NCI-H2081 (cell line): ENCODE measurements around the gene AQP2.

ENCODE experiments used
- DNase-seq, 2 experiments: peaks; one replicate each; lab custom pipeline; 2025; lab: John Stamatoyannopoulos, UW

The AQP2 gene

DNA sequence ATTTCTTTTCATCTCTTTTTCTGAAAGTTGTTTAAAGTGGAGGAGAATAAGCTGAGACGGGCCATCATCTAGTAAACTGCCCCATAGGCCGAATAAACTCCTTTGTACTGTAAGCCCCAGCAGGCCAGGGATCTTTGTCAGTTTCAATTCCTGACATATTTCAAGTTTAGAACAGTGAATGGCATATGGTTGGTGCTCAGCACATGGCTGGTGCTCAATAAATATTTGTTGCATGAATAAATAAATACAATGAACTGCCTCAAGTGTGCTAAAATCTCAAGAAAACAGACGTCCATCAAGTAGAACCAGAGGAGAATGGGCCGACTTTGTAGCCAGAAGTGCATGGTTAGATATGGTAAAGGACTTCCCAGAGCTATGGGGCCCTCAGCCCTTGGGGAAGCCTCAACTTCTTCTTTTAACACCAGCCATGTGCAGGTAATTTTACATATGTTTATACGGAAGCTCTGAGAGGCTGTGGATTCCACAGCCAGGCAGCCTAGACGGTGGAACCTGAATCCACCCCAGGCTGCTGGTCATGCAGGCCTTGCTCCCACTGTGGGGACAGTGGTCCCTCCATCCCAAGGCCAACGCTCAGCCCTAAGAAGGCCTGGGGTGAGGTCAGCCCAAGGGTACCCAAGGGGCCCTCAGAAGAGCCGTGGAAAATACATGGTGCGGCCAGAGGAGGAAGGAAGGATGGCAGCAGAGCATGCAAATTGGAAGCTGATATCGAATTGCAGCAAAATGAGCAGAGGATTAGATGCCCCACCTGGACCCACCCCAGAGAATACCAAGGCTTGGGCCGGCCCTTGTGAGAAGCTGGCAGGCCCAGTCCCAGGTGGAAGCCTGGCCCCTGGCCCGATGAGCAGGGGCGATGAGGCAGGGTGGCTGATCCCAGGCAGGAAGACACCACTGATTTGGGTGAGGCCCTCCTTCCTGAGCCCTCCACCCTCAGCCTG is 8.7 kb upstream of the AQP2 start:
- DNase-seq: no peak

DNA sequence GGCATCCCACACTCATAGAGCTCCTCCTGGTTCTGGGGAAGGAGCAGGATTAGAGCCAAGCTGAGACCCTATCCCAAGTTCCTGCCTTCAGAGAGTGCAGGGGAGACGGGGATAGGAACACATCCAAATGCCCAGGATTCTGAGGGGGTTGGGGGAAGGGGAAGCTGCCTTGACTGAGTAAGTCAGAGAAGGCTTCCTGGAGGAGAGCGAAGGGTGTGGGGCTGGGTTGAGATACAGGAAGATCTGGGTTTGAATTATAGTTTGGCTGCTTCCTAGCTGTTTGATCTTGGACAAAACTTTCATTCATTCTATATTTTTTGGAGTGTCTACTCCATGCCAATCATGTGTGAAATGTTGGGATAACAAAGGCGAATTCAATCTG is 8.0 kb upstream of the AQP2 start:
- no peak for DNase-seq

DNA sequence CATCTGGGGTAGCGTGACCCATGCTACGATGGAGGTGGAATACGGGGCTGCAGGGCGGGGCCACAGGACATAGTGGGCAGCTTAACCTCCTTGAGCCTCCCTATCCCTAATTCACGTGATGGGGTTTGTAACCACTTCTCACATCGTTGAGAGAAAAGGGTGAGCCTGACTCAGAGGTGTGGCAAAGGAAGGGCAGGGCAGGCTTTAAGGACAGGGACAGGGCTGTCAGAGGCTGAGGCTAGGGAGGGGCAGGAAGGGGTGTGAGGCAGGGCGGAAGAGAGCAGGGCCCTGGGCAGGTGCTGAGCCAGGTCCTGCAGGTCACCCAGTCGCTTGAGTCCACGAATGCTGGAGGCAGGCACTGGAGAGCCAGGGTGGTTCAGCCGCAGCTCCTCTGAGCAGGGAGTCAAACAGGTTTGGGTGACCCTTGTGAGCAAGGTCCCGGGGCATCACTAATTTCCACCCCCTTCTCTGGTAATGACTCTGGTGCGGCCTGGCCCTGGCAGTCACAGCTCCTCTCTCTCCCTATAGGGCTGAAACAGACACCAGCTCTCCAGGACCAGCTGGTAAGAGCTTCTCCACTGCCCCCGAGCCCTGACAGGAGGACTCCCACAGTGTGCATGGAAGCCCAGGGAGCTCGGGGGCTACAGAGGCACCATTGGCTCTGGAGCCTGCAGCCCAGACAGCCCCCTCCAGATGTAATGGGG is 7.5 kb upstream of the AQP2 start:
- no peak for DNase-seq

DNA sequence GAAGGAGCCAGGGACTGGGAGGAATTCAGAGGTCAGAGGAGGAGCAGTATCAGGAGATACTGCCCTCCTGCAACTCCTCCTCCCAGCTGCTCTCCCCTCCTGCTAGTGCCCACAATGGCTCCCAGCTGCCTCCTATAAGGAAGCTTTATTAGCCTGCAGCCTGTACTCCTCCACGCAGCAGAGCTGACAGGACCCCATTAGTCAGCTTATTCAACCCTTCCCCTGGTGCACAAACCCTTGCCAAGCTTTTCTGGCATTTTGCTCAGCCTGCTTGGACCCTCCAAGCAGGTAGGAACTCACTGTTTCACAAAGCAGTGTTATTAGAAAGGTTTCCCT is 6.9 kb upstream of the AQP2 start:
- no peak for DNase-seq

DNA sequence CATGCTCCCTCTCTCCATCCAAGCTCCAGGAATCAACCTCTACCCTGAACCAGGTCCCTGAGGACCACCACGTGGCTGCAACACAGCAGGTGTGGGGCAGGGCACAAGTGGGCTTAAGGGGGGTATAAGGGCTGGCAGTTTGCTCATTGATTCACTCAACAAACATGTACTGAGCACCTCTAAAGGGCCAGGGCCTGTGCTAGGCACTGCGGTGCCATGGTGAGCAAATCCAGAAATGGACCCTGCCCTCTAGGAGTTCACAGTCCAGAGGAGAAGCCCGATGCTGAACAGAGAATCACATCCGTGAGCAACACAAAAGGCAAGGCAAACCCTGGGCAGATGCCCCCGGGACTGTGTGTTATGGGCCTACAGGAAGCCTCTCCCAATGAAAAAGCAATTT is 6.5 kb upstream of the AQP2 start:
- DNase-seq: no peak

DNA sequence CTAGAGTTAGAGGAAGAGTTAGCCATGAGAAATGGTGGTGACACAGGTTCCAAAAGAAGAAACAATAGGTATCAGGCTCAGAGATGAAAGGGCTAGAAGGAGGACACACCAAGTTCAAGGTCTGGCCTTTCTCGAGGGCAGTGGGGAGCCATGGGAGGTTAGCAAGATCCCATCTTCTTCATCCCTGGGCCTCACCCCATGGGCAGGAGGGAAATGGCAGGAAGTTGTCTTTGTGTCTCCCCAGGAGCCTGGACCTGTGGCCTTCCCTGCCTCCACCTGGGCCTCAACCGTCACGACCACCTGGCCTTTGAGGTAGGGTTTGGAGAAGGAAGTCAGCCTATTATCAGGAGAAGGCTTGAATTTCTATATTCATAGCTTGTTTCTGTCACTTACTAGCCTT is 5.8 kb upstream of the AQP2 start:
- DNase-seq: no peak

DNA sequence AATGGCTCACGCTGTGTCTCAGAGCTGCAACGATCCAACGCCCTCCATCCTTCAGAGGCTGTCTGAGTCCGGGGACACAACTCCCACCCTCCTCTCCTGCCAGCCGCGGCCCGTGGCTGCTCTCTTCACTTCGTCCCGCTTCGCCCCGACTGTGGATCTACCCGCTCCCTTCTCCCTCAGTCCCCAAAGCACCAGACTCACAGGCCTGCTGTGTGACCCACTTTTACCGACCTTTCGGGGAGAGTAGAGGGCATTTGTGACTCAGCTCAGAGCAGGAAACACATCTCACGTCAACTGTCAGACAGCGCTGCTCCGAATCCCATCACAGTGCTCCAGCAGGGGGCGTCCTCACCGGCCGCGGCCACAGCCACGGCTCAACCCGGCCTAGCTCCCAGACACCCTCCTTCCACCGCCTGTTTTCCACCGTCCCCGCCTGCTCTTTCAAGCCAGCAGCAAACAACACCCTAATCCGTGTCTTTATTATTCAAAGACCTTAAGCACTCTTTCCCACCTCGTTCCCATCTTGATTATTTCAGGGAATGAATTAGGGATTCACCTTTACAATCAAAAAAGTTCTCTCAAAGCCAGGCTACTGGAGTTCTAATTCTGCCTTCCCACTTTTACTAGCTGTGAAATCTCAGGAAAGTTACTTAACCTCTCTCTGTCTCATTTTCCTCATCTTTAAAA is 5.0 kb upstream of the AQP2 start:
- DNase-seq: no peak

DNA sequence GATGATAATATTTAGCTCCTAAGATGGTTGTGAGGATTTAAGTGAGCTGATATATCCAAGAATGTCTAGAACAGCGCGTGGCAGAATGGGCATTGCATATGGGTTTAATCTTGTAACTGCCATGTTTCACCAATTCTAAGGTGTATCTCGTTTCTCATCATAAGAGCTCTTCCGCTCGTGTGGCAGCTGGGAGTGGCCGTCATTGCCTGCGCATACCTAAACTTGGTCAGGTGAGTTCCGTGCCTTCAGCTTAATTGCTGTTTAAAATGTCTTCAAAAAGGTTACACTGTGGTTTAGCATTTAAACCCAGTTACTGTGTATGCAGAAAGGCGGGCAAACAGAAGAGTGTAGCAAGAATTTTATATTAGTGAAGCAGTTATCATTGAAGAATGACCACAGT is 4.5 kb upstream of the AQP2 start:
- DNase-seq: no peak

DNA sequence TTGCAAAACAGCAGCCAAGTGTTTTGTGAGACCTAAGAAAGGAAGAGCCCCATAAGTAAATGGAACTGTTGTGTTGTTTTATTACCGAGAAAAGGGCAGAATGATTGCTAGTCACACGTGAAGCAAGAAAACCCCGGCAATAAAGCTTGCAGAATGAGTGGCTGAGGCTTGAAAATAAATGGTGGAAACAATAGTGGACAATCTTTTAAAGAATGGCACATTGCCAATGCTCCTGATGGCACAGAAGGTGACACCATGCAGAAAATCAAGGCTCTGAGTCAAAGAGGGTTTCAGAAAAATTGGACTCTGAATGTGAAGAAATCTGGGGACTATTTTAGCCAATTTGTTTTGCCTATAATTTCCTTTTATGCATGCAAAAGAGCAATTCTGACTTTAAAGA is 4.0 kb upstream of the AQP2 start:
- DNase-seq: peak in 1 of 2 experiments; percentile 13

DNA sequence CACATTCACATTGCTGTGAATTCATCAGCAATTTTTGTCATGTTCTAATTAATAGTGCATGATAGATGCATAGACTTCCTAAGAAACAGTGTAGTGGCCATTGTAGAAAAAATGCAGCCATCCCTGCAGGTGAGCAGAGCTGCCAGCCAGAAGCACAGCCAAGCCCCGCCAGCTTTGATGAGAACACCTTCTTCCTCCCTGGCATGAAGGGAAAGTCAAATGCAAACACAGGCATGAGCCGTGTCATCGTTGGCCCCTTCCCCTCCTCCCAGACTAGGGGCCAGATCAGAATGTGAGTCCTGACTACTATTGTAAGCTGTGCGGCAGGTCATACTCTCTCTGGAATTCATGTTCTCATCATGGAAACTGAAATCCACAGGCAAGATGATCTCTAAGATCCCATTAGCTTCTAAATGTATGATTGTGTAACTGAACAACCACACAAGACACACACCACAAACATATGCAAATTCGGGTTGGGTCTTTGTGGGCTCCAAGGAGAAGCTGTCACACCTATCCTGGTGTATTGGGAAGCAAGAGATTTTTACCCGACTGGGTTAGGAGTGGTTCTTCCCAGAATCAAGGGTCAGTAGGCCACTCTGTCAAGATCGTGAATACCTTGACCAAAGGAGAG is 2.8 kb upstream of the AQP2 start:
- DNase-seq: no peak

DNA sequence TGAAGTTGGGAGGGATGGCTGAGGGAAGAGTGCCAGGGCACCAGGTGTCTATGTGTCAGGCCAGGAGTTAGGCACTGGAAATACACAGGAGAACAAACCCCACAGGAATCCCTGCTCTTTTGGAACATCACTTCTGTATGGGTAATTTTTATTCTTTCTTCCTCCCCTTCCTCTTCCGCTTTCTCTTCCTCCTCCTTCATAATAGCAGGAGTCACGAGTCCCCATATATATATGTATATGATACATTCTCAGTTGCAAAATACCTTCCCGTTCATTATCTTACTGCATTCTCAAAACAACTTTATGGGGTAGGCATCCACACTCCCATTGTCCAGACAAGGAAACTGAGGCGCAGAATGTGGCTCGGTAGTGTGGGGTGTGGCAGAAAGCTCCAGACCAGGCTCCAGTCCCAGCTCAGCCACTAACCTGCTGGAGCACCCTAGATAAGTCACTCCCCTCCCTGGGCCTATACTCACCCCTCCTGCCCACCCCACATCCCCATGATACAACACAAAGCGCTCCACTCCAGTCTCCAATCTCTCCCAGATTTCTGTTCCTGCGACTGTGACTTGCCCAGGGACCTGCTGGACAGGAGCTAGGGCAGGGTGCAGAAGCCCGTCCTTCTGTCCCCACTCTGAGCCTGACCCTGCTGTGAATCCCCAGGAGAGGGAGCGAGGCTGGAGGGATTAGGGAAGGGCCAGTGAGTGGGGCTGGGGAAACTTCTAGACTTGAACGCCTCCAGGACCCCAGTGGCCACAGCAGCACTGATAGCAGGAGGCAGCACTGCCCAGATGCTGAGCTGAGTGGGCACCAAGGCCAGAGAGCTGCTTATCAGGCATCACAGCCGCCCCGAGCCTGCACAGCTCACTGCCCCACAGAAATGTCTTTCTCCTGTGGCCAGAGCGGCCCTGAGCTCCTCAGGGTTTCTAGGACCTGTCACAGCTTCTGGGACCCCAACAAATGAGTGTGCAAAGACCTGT is 1.4 kb upstream of the AQP2 start:
- no peak for DNase-seq

DNA sequence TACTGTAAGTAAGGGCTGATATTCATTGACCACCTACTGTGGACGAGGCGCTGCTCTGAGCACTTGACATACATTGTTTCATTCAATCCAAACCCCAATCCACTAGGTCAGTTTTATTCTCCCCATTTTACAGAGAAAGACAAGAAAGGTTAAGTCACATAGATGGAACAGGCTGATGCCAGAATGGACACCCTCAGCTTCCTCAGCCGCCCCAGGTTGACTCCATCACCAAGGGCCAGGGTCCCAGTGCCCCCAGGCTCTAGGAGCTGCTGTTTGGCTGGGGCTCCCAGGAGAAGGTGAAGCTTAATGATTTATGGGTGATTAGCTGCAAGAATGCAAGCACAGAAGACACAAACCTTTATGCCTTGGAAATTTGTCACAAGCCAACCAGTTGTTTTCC is 671 bp upstream of the AQP2 start:
- no peak for DNase-seq

DNA sequence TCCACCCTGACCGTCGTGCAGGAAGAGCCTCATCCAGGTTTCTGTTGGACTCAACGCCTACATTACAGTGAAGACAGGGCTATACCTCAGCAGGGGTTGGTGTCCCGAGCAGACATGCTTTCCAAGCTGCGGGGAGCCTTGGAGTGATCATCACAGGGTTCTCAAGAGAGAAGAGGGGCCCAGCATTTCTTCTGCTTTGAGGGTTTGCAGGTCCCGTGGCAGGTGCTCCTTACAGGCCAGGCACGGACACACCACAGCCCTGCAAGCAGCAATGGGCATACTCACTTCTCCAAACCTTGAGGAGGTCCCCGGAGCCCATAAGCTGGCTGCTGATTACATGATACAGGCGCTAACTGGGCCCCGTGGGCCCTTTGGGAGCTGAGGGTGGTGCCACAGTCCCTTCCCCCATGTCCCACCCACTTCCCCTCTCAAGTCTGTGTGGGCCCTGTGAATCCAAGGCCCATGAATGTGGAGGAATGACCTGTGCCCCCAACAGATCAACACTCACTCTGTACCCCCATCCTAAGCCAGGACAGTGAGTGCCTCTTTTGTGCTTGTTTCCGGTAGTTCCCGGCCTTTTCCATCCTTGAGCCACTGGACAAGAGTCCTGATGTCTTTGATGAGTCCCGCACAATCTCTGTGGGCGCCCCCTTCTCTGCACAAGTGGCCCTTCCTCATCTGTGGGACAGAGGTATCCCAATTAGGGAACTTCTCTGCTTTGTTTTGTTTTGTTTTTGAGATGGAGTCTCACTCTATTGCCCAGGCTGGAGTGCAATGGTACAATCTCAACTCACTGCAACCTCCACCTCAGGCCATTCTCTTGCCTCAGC is 1.1 kb downstream of the AQP2 start:
- no peak for DNase-seq

DNA sequence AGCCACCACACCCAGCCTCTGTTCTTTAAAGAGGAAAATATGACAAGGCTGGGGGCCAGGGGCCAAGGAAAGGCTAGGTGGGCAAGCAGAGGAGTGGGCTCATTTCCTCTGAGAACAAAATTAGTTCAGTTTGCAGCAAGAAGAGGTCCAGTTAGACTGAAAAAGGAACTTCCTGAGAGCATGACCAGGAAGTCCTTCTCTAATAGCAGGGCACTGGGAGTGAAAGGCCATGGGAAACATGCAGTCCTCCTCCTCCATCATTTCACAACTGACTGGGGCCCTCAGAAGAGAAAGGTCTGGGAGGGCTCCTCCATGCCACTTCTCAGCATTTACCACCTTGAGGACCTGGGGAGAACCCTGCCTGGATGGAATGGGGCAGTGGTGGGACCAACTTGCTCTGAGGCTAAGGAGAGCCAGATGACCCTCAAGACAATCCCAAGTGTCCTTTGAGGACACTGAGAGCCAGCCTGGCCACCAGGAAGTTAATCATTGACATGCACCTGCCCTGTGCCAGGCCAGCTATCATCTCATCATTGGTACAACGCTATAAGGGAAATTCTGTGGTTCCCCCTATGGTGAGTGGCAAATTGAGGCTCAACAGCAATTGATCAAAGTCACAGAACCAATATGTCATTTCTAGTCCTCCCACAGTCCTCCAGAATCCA is 2.0 kb downstream of the AQP2 start:
- no peak for DNase-seq

DNA sequence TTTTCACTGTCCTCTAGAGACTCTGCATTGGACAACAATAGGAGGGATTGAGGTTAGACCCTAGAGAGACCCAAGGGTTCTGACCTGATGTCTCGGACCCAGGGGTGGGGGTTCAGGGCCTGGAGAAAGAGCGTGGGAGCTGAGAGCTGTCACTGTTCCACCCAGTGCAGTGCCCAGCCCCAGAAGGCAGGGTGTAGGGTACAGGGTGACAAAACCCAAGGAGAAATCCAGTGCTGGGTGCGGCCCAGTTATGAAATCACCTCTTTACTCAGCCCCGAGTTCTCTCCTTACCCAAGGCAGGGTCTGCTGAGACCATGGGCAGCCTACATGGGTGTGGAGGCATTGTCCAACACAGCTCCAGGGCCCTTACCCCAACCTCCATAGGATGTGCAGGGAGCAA is 2.6 kb downstream of the AQP2 start:
- DNase-seq: no peak

DNA sequence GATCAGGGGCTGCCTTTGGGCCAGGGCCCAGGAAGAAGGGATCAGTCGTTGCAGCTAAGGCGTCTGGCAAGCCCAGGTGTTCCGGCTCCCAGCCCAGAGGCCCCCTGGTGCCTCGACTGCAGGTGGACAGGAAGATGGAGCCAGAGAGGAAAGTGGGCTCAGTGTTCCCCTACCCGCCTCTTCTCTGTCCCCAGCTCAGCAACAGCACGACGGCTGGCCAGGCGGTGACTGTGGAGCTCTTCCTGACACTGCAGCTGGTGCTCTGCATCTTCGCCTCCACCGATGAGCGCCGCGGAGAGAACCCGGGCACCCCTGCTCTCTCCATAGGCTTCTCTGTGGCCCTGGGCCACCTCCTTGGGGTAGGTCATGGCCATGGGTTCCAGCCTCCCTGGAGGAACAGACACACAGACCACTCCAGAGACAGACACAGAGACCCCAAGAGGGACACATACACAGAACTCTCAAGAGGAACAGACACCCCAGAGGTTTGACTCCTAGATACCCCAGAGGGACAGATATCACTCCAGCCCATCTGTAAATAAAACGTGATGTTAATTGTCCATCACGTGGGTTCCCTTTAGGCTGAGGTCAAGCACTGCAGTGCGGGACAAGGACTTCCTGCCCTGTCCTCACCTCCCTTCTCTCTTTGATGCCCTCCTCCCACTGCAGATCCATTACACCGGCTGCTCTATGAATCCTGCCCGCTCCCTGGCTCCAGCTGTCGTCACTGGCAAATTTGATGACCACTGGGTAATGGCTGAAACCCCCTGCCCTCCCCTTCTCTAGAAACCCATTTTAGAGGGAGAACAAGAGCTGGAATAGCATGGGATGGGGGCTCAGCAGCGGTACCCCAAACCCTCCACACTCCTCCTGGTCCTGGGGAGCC is 3.7 kb downstream of the AQP2 start:
- DNase-seq: no peak

DNA sequence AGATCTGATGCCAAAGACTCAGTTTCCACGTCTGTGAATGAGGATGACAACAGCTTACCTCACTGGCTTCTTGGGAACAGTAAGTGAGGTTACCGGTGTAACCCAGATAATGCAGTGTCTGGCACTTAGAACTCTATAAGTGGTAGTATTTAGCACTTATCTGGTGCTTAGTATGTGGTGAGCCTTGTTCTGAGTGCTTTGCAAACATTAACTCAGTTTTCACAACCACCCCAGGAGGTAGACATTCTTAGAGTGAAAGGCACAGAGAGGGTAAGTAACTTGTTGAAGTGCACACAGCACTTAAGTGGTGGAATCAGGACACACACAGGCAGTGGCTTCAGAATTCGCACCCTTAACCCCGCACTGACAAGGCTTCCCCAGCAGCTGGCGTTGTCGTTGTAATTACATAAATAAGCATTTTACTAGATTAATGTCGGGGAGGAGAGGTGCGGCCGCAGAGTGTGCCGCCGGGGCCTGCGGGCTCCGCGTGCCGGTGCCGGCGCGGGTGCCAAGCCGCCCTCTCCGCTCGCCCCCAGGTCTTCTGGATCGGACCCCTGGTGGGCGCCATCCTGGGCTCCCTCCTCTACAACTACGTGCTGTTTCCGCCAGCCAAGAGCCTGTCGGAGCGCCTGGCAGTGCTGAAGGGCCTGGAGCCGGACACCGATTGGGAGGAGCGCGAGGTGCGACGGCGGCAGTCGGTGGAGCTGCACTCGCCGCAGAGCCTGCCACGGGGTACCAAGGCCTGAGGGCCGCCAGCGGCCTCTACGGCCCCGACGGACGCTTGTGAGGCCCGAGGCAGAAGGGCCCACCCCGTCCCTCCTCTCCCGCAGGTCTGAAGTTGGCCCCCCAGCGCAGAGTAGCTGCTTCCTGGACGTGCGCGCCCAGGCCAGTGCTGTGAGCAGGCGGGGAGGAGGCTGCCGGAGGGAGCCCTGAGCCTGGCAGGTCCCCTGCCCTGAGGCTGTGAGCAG is 4.6 kb downstream of the AQP2 start:
- DNase-seq: no peak
